ENCODE results near the gene NRN1L. TPM values are rescaled to one million over a fixed set of nuclear protein-coding genes. Genes with fewer than 3 reads are reported as not detected.

The NRN1L gene
- total RNA-seq, 1 donor from 2014 or later: 0.49 TPM

- peak; percentile 63 for DNase-seq
Observed at GRCh38 chr16:67881621-67882161, 3.0 kb upstream of the NRN1L start.

GRCh38 chr16:67882374-67883145, 2.1 kb upstream of the NRN1L start:
- peak; percentile 72 for DNase-seq
- peak overlapping the region; percentile 93 for H3K27ac ChIP-seq (replicated peaks)
- peaks cover 69% of the 10 kb centered on the region for H3K36me3 ChIP-seq
- no peaks in the 10 kb centered on the region for H3K9me3 ChIP-seq (replicated peaks)
- intact Hi-C loops (cut with micrococcal nuclease): no loop called here
- TF ChIP-seq CTCF (IDR thresholded peaks at IDR 0.05; ENCODE audit: borderline replicate concordance): no peak
- no peaks in the 10 kb centered on the region for H3K27me3 ChIP-seq (ENCODE audit: low read depth)
- H3K4me3 ChIP-seq: peak overlapping the region; percentile 29
- peaks cover 56% of the 10 kb centered on the region for H3K4me1 ChIP-seq

More at GRCh38 chr16:67881621-67882161, 3.0 kb upstream of the NRN1L start:
- H3K27me3 ChIP-seq (ENCODE audit: low read depth): no peaks in the 10 kb centered on the region
- H3K27ac ChIP-seq (replicated peaks): peak overlapping the region; percentile 93
- intact Hi-C loops (cut with micrococcal nuclease): no loop called here
- H3K4me3 ChIP-seq: peak overlapping the region; percentile 27
- no peaks in the 10 kb centered on the region for H3K9me3 ChIP-seq (replicated peaks)
- no peak for TF ChIP-seq CTCF (IDR thresholded peaks at IDR 0.05; ENCODE audit: borderline replicate concordance)
- peaks cover 77% of the 10 kb centered on the region for H3K36me3 ChIP-seq
- peaks cover 56% of the 10 kb centered on the region for H3K4me1 ChIP-seq

GRCh38 chr16:67883146-67883871, 1.4 kb upstream of the NRN1L start:
- no peaks in the 10 kb centered on the region for H3K27me3 ChIP-seq (ENCODE audit: low read depth)
- H3K9me3 ChIP-seq (replicated peaks): no peaks in the 10 kb centered on the region
- peak overlapping the region; percentile 29 for H3K4me3 ChIP-seq
- intact Hi-C loops (cut with micrococcal nuclease): no loop called here
- DNase-seq: no peak
- peak overlapping the region; percentile 93 for H3K27ac ChIP-seq (replicated peaks)
- peaks cover 61% of the 10 kb centered on the region for H3K36me3 ChIP-seq
- no peak for TF ChIP-seq CTCF (IDR thresholded peaks at IDR 0.05; ENCODE audit: borderline replicate concordance)
- peaks cover 56% of the 10 kb centered on the region for H3K4me1 ChIP-seq

GRCh38 chr16:67883872-67884261, 818 bp upstream of the NRN1L start:
- no peaks in the 10 kb centered on the region for H3K9me3 ChIP-seq (replicated peaks)
- intact Hi-C loops (cut with micrococcal nuclease): no loop called here
- H3K27ac ChIP-seq (replicated peaks): peak overlapping the region; percentile 93
- H3K4me3 ChIP-seq: no peak overlapping the region
- peaks cover 56% of the 10 kb centered on the region for H3K4me1 ChIP-seq
- peak; percentile 89 for TF ChIP-seq CTCF (IDR thresholded peaks at IDR 0.05; ENCODE audit: borderline replicate concordance)
- H3K27me3 ChIP-seq (ENCODE audit: low read depth): no peaks in the 10 kb centered on the region
- H3K36me3 ChIP-seq: peaks cover 56% of the 10 kb centered on the region
- peak; percentile 54 for DNase-seq

- intact Hi-C loops (cut with micrococcal nuclease): no loop called here
- Histone ChIP-seq H3K27ac (replicated peaks) (peak overlapping the region; percentile 93), H3K27me3 (ENCODE audit: low read depth) (no peaks in the 10 kb centered on the region), H3K4me1 (peaks cover 47% of the 10 kb centered on the region), H3K36me3 (peaks cover 39% of the 10 kb centered on the region), H3K9me3 (replicated peaks) (no peaks in the 10 kb centered on the region), H3K4me3 (no peak overlapping the region)
- TF ChIP-seq CTCF (IDR thresholded peaks at IDR 0.05; ENCODE audit: borderline replicate concordance): no peak
- DNase-seq: no peak
Observed at GRCh38 chr16:67885545-67885944, 860 bp downstream of the NRN1L start.

Measured in left ventricle myocardium inferior (tissue), 1 donor.